ENCODE measurements around the gene TAF15. TPM values are rescaled to one million over a fixed set of nuclear protein-coding genes. Genes with fewer than 3 reads are reported as not detected.

TAF15 gene
- total and polyA plus RNA-seq, 2 of the 13 experiments (the other 11 are each of a cell fraction or from before 2014, with no cell fraction given), result 25.2 to 26.5 TPM

GRCh38 chr17:35849469-35850348 lies 40.4 kb downstream of the TAF15 start (continued):
- TF ChIP-seq MTA1 (CRISPR knock-in tag; IDR thresholded peaks at IDR 0.05; ENCODE audit: borderline replicate concordance), result no peak
- TF ChIP-seq PHB2 (IDR thresholded peaks at IDR 0.05; ENCODE audit: partially characterized antibody), result no peak
- TF ChIP-seq ZNF232 (CRISPR knock-in tag; IDR thresholded peaks at IDR 0.05; ENCODE audit: borderline replicate concordance), result no peak
- TF ChIP-seq, protein P1, sequence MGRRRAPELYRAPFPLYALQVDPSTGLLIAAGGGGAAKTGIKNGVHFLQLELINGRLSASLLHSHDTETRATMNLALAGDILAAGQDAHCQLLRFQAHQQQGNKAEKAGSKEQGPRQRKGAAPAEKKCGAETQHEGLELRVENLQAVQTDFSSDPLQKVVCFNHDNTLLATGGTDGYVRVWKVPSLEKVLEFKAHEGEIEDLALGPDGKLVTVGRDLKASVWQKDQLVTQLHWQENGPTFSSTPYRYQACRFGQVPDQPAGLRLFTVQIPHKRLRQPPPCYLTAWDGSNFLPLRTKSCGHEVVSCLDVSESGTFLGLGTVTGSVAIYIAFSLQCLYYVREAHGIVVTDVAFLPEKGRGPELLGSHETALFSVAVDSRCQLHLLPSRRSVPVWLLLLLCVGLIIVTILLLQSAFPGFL (CRISPR knock-in tag; IDR thresholded peaks at IDR 0.05), result no peak
- peak; percentile 41 for TF ChIP-seq XRCC5 (optimal IDR thresholded peaks at IDR 0.05; ENCODE audit: low read length)
- TF ChIP-seq ZNF138 (CRISPR knock-in tag; IDR thresholded peaks at IDR 0.05; ENCODE audit: low read depth), result no peak
- peak; percentile 31; the same call in 1 of the 2 replicates for TF ChIP-seq RAD21 (CRISPR knock-in tag; IDR thresholded peaks at IDR 0.05)

DNA sequence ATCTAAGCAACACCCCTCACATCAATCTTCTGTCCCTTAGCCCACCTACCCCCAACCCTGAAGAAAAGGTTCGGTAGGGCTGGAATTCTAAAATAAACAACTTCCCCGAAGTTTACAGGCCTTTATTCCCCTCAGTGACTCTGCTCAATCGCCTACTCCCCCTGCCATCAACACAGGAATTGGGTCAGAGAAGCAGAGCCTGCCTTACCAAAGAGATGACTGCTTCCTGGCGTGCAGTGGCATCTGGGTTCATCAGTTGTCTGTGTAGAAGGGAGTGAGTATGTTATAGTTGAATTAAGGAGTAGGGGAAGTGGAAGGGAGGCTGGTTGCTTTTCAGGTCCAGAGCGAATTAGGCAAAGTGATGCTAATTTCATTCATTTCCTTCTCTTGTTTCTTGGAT lies 46.7 kb downstream of the TAF15 start:
- peaks cover 7% of the 10 kb centered on the region; the same call in 1 of the 2 replicates for H3K4me1 ChIP-seq (ENCODE audit: insufficient read depth, low read length)
- in situ Hi-C loops (cut with HindIII; ENCODE audit: extremely low pct_ligation_motif_present, low pct_unique_long_range_greater_than_20kb) (no loop called here), intact Hi-C loops (cut with micrococcal nuclease; ENCODE audit: unreplicated experiment) (no loop called here)
- H3K4me3 ChIP-seq (replicated peaks in 1 of 3; ENCODE audit: insufficient read depth in 1 of 3, low read depth in 2 of 3, low read length in 3 of 3), result no peak overlapping the region
- H3K4me2 ChIP-seq (ENCODE audit: low read depth, low read length), result no peak overlapping the region
- BruUV-seq (replicated peaks), result no TSS peak
- H3K27ac ChIP-seq (ENCODE audit: extremely low read length, insufficient read depth, low read length), result no peak overlapping the region
- H3K27me3 ChIP-seq (ENCODE audit: control insufficient read depth in 1 of 2, insufficient read depth in 2 of 2, low read length in 2 of 2), result no peaks in the 10 kb centered on the region
- FAIRE-seq, result no peak
- 83% methylated on average over 5 of the region's 5 CpGs for WGBS (ENCODE audit: low lambda C conversion rate)
- no peak for DNase-seq (ENCODE audit: low spot score)
- CTCF ChIA-PET (ENCODE audit: low intra/inter-chr PET ratio, low total read pairs), result no interaction called here
- POLR2A ChIA-PET, result no interaction called here
- no peaks in the 10 kb centered on the region for H3K79me2 ChIP-seq (ENCODE audit: insufficient read depth, low read length)
- H2AFZ ChIP-seq (ENCODE audit: low read length), result no peak overlapping the region
- no peaks in the 10 kb centered on the region; a peak in 1 of 5 replicates for H3K36me3 ChIP-seq (replicated peaks in 1 of 2; ENCODE audit: control insufficient read depth in 1 of 2, insufficient read depth in 2 of 2, low read length in 2 of 2)
- no peak overlapping the region for H3K9ac ChIP-seq (ENCODE audit: insufficient read depth, low read depth, low read length)
- no peaks in the 10 kb centered on the region for H3K9me3 ChIP-seq (ENCODE audit: low read length)
- no peaks in the 10 kb centered on the region for H4K20me1 ChIP-seq (ENCODE audit: insufficient read depth, low read length)
- no peak for ATAC-seq
- TF ChIP-seq NR0B2 (CRISPR knock-in tag; IDR thresholded peaks at IDR 0.05) (no peak), ZNF605 (CRISPR knock-in tag; IDR thresholded peaks at IDR 0.05) (no peak), NAIF1 (CRISPR knock-in tag; IDR thresholded peaks at IDR 0.05; ENCODE audit: borderline replicate concordance) (no peak), KLF12 (CRISPR knock-in tag; IDR thresholded peaks at IDR 0.05; ENCODE audit: borderline replicate concordance) (no peak), ZNF749 (CRISPR knock-in tag; IDR thresholded peaks at IDR 0.05; ENCODE audit: borderline replicate concordance) (no peak), ZBTB8A (CRISPR knock-in tag; IDR thresholded peaks at IDR 0.05; ENCODE audit: borderline replicate concordance, low read depth) (no peak), ZNF335 (CRISPR knock-in tag; IDR thresholded peaks at IDR 0.05) (no peak), AHR (CRISPR knock-in tag; IDR thresholded peaks at IDR 0.05) (no peak), SOX5 (CRISPR knock-in tag; IDR thresholded peaks at IDR 0.05; ENCODE audit: borderline replicate concordance) (no peak), ELF4 (CRISPR knock-in tag; IDR thresholded peaks at IDR 0.05; ENCODE audit: borderline replicate concordance) (no peak), AKAP8 (CRISPR knock-in tag; IDR thresholded peaks at IDR 0.05) (no peak), TEAD2 (CRISPR knock-in tag; IDR thresholded peaks at IDR 0.05) (no peak), ARID3A (IDR thresholded peaks at IDR 0.05; ENCODE audit: low read depth, low read length) (no peak)

All from HepG2 (cell line).